HG03469 (cell line): Measurements from ENCODE around the gene DDI1.

Experiments
- ATAC-seq: cut with Tn5 transposase; IDR thresholded peaks from one replicate; pipeline ENCODE4 v1.9.1; 2021; ENCODE audit warnings: mild to moderate bottlenecking, moderate library complexity, moderate number of reproducible peaks; ENCODE audit not compliant: unreplicated experiment

The DDI1 gene

GRCh38 chr11:104075706-104076105 lies 39.3 kb downstream of the DDI1 start:
- ATAC-seq, result no peak

- no peak for ATAC-seq
Measured at GRCh38 chr11:104076455-104076854, 40.0 kb downstream of the DDI1 start.

- ATAC-seq, result no peak
Measured at GRCh38 chr11:104078245-104078644, 41.8 kb downstream of the DDI1 start.

- ATAC-seq, result no peak
Measured at GRCh38 chr11:104078995-104079394, 42.6 kb downstream of the DDI1 start.

GRCh38 chr11:104086621-104087020 lies 50.2 kb downstream of the DDI1 start:
- no peak for ATAC-seq
